AG04450 (cell line): ENCODE results near the gene ANGPTL1. TPM values are rescaled to one million over a fixed set of nuclear protein-coding genes. Genes with fewer than 3 reads are reported as not detected.
A peak's percentile ranks its signal among the peaks of the same experiment; 100 is the strongest.

ENCODE experiments used
- CTCF ChIA-PET: fragments of 300-600, 350-600 bp; formaldehyde crosslinking; extraction: SDS; loops from one replicate; lab custom pipeline; 2022; ENCODE audit warnings: antibody characterized with exemption, inconsistent platforms; lab: Charles Lee
- POLR2A ChIA-PET: fragments of 350-600 bp; formaldehyde crosslinking; extraction: SDS; loops from one replicate; lab custom pipeline; 2021; ENCODE audit warnings: antibody characterized with exemption, inconsistent platforms; lab: Yijun Ruan, JAX
- DNase-seq: peaks from one replicate; pipeline ENCODE4 v3.0.0-alpha.2; 2011; ENCODE audit warnings: low read depth, low spot score
- H3K27ac ChIP-seq: one replicate; pipeline ENCODE4 v1.5.1; 2012; ENCODE audit warnings: low read depth, low read length, control low read depth
- H3K27me3 ChIP-seq: one replicate; pipeline ENCODE4 v1.6.0; 2012; ENCODE audit warnings: low read length; ENCODE audit not compliant: control insufficient read depth, insufficient read depth
- H3K4me3 ChIP-seq: 2 replicates; pipeline ENCODE4 v1.5.1; 2011; ENCODE audit warnings: mild to moderate bottlenecking, low read depth, low read length, control low read depth
- H3K9me3 ChIP-seq: 2 replicates; pipeline ENCODE4 v1.5.1; 2012; ENCODE audit warnings: low read length; ENCODE audit not compliant: control insufficient read depth, insufficient read depth
- polyA plus RNA-seq: library from polyadenylated mRNA; depleted of rRNA; stranded (reverse); fragments of >200 nt; gene quantifications from 2 replicates; pipeline ENCODE4 v1.2.3, GENCODE V29; 2011
- TF ChIP-seq, protein P1 (sequence below): IDR thresholded peaks from 2 replicates; pipeline ENCODE4 v1.5.1; 2011; ENCODE audit warnings: low read depth, low read length, control low read depth, inconsistent platforms

Gene ANGPTL1
- polyA plus RNA-seq, 1 experiment: 0.47 TPM

DNA sequence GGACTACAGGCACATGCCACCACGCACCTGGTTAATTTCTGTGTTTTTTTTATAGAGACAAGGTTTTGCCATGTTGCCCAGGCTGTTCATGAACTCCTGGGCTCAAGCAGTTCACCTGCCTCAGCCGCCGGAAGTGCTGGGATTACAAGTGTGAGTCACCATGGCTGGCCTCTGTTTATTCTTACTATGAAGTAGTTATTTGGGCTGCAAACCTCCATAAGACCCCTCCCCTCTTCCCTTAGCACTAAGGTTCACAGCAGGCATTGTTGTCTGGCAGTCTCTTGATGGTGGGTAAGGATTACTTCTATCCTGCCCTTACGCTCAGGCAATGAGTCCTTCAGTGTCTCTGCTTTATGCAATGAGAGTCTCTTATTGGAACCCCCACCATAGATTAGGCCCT, 51.8 kb downstream of the ANGPTL1 start:
- Histone ChIP-seq H3K4me3 (no peak overlapping the region), H3K9me3 (no peaks in the 10 kb centered on the region), H3K27ac (no peak overlapping the region), H3K27me3 (no peaks in the 10 kb centered on the region)
- DNase-seq: no peak
- POLR2A ChIA-PET: no interaction called here
- TF ChIP-seq, protein P1, sequence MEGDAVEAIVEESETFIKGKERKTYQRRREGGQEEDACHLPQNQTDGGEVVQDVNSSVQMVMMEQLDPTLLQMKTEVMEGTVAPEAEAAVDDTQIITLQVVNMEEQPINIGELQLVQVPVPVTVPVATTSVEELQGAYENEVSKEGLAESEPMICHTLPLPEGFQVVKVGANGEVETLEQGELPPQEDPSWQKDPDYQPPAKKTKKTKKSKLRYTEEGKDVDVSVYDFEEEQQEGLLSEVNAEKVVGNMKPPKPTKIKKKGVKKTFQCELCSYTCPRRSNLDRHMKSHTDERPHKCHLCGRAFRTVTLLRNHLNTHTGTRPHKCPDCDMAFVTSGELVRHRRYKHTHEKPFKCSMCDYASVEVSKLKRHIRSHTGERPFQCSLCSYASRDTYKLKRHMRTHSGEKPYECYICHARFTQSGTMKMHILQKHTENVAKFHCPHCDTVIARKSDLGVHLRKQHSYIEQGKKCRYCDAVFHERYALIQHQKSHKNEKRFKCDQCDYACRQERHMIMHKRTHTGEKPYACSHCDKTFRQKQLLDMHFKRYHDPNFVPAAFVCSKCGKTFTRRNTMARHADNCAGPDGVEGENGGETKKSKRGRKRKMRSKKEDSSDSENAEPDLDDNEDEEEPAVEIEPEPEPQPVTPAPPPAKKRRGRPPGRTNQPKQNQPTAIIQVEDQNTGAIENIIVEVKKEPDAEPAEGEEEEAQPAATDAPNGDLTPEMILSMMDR: no peak
- CTCF ChIA-PET: no interaction called here

DNA sequence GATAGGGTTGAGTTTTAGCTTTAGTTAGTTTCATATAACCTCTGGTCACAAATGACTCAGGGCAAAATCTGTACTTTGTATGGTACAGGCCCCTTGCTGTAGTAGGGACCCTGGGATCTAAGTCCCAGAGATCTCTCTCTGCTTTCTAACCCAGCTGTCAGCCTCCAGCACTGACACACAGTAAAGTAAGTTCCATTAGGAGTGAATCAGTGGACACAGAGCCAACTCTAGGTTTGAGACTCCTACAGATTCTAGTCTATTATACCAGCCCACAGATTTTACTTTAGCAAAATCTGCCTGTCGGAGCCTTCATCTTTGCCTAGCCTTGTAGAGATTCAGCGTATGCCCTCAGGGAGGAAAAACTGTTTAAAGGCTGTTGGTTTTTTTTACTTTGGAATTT, 52.5 kb downstream of the ANGPTL1 start:
- ChIA-PET POLR2A (no interaction called here), CTCF (interaction anchor here (0.6 to 1.7 kb wide), 2 partner anchors 184 to 394 kb away, joined by 4 to 5 read pairs; no protein-coding TSS in a partner anchor)
- DNase-seq: peak; percentile 7
- Histone ChIP-seq H3K9me3 (no peaks in the 10 kb centered on the region), H3K27me3 (no peaks in the 10 kb centered on the region), H3K4me3 (no peak overlapping the region), H3K27ac (no peak overlapping the region)
- TF ChIP-seq, protein P1: no peak

DNA sequence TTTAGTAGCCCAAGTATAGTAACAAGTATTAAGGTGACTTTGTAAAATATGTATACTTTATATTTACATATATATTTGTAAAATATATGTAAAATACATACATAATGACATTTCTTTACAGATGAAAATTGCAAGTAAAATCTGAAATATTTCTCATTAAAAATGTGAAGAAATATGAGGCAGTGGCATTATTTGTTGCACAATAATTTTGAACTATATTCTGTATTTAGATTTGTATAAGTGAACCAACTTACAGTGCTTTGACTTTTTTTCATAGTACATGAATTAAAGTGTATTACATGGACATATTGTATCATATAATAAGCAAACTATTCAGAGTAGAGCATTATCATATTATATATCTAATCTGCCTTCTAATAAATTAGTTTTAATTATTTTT, 60.3 kb downstream of the ANGPTL1 start:
- Histone ChIP-seq H3K4me3 (no peak overlapping the region), H3K27ac (no peak overlapping the region), H3K27me3 (no peaks in the 10 kb centered on the region), H3K9me3 (no peaks in the 10 kb centered on the region)
- TF ChIP-seq, protein P1: no peak
- ChIA-PET POLR2A (no interaction called here), CTCF (no interaction called here)
- no peak for DNase-seq

DNA sequence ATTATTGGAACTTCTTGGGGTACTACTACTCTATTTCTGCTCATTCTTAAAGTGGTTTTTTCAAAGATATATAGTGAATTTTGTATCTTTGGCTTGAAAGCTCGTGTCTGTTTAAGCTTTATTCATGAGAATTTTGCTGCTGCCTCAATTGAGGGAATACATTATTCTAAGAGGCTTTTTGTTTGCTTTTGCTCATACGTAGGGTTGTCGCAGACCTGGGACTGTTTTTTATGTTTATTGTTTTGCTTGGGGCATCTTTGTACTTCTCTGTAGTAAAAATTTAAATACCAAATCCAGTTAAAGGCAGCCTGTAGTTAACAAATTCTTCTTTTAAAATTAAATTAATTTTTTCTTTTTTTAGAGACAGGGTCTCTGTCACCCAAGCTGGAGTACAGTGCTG, 62.3 kb downstream of the ANGPTL1 start:
- TF ChIP-seq, protein P1: no peak
- no peak overlapping the region for H3K4me3 ChIP-seq
- H3K27ac ChIP-seq: no peak overlapping the region
- H3K9me3 ChIP-seq: no peaks in the 10 kb centered on the region
- no peak for DNase-seq
- no peaks in the 10 kb centered on the region for H3K27me3 ChIP-seq
- ChIA-PET POLR2A (no interaction called here), CTCF (interaction anchor here (0.7 kb wide), 1 partner anchor 275 kb away, joined by 5 read pairs; no protein-coding TSS in a partner anchor)

DNA sequence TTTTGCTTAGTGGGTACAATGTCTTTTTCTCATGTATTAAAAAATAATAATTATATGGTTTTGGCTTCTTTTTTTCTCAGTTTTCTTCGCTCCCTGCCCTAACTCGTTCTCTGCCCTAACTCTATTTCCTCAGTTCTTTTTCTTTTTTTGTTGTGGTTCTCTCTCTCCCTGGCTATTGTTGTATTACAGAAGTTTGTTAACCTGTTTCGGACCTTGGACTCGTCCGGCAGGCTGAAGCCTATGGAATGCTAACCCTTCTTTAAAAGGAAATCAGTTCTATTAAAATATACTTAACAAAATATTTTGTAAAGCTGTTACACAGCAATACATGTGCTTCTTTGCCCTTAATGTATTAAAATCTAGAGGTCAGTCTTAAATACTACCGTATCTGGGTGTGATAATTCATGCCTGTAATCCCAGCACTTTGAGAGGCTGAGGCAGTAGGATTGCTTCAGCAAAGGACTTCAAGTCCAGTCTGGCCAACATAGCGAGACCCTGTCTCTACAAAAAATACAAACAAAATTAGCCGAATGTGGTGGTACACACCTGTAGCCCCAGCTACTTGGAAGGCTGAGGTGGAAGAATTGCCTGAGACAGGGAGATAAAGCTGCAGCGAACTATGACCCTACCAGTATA, 64.1 kb downstream of the ANGPTL1 start:
- no peaks in the 10 kb centered on the region for H3K9me3 ChIP-seq
- no peak overlapping the region for H3K27ac ChIP-seq
- ChIA-PET POLR2A (no interaction called here), CTCF (no interaction called here)
- H3K4me3 ChIP-seq: no peak overlapping the region
- TF ChIP-seq, protein P1: no peak
- no peaks in the 10 kb centered on the region for H3K27me3 ChIP-seq
- no peak for DNase-seq
